GM18520 (cell line): ENCODE measurements around the gene FRMPD2.
"Not testable (repeated sequence)": the region's sequence is repeated elsewhere in the genome, so short reads cannot be mapped to it uniquely, and the experiment has no call there.

ENCODE experiments used
- ATAC-seq: cut with Tn5 transposase; IDR thresholded peaks from one replicate; pipeline ENCODE4 v1.9.1; 2021; ENCODE audit not compliant: unreplicated experiment

FRMPD2 gene

DNA sequence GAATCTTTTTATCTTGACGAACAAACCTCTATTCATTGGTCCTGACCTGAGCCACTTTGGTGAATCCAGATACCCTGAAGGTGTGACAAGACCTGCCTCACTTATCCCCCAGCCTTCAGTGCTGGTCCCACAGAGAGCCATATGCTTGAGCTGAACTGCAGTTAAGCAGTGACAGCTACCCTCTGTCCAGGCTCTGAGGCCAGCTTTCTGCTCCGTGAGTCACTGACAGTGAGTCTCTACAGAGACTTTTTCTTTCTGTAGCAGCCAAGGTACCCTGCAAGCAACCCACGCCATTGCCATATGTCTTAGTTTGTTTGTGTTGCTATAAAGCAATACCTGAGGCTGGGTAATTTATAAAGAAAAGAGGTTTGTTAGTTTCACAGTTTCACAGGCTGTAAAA lies 133.5 kb downstream of the FRMPD2 start:
- ATAC-seq, result not testable (repeated sequence)

DNA sequence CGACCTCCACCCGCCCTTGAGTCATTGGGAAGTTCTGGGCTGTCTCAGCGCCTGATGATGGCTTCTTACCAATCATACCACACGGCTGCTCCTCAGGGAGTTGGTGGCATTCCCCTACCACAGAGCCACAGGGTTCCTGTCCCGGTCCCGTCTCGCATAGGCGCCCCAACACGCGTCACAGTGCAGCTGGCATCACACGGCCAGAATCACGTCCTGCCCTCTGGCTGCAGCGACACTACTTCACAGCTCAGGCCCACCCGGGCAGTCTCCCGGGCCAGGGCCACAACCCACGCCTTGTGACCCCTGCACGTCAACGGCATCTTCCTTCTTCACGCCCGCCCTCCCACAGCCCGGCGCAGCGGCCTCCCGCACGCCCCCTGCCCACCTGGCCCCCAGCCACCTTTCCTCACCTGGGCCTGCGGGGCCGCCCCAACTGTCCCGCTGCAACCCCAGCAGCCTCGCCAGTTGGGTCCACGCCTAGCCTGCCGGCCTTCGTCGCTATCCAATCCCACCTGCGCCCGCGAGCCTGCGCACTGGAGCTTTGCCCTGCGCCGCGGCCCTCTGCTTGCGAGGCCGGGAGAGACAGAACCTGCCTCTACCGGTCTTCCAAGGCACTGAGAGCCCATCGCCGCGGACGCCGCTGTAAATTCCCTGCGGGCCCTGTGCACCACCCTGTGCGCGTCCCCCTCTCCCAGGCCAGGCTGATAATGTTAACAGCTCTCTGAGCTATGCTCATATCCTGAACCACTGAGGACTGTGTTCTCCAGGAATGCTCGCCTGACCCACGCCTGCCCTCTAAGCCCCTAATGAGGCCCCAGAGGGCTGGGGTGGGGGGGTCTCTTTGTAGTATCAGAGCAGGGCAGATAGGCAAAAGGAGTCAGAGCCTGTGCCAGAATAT lies 134.3 kb downstream of the FRMPD2 start:
- not testable (repeated sequence) for ATAC-seq

DNA sequence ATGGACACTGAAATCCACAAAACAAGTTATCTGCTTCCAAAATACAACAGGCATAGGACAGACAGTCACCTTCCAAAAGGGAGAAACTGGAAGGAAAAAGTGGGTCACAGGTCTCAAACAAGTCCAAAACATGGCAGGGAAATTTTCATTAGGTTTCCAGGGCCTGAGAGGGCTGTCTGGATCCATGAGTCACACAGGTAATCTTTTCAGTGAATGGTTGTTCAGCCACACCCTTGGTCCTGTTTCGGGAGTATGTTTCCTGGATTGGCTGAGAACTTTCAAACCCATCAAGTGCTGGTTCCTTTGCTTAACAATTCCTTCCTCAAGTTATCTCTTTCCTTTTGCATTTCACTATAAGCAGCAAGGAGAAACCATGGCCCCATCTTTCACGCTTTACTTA lies 145.5 kb downstream of the FRMPD2 start:
- not testable (repeated sequence) for ATAC-seq

DNA sequence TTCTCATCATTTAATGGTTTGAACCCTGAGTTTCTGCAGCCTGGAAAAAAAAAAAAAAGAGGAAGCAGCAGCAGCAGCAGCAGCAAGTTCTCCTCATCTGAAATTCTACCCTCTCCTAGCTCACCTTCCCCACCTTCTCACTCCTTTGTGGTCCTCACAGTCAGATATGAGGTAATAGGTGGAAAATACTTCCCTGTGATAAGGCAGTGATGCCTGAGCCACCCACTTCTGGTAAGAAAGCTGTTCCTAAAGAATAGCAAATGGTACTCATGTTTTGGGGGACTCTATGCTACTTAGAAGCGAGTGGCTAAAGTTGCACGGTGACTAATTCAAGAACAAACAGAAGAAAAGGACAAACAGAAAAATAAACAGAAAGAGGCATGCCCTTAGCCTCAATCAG lies 148.2 kb downstream of the FRMPD2 start:
- ATAC-seq, result not testable (repeated sequence)

DNA sequence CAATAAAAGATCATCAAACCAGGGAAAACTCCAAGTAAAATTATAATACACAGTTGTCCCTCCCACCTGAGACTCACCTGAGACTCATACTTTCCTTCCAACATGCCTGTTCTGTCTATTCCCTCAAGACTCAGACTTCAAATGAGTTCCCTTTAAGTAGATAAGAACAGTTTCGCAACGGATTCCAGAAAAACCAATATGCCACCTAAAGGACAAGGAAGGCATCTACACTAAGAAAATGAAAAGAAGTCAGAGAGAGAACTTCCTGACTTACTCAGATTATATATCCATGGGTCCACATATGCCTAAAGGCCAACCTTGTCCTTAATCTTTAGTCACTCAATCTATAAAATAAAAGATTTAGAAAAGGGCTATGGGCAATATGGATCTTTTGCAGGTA lies 148.9 kb downstream of the FRMPD2 start:
- ATAC-seq, result not testable (repeated sequence)

DNA sequence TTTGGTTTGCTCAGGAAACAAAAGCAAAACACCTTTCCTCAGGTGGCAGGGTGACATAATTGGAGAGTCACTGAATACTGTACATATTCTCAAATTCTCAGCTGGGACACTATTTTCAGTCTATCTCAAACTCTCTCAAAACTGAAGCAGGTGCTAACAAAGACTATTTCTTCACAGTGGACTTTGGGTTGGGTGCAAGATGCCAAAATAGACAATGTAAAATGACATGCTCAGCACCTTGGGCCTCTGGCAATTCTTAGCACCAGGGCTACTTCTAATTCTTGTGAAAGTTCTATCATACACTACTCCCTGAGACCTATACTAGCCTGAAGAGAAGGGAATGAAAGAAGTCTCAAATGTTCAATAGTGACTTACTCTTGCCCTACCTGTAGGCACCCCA lies 151.9 kb downstream of the FRMPD2 start:
- ATAC-seq, result not testable (repeated sequence)

DNA sequence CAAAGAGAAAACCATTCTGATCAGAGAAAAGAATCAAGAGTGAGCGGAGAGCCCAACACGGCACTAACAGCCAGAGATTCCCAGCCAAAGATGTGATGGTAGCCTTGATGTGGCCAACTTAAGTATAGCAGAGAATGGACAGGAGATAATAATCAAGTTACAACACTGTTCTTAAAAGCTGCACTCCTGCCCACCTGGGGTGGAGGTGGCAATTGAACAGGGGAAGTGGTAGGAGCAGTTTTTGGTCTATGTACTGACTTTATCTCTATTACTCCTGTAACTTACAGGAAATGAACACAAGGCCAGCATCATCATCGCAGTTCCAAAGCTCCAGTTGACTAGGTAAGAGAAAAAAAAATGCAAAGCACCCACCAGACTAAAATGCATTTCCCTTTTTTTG lies 164.2 kb downstream of the FRMPD2 start:
- ATAC-seq, result not testable (repeated sequence)
